ENCODE results near the gene TUSC1. TPM values are rescaled to one million over a fixed set of nuclear protein-coding genes. Genes with fewer than 3 reads are reported as not detected.

TUSC1 gene
- total and polyA plus RNA-seq, 9 donors: 12.5 to 15.9 (median 13.9) TPM

DNA sequence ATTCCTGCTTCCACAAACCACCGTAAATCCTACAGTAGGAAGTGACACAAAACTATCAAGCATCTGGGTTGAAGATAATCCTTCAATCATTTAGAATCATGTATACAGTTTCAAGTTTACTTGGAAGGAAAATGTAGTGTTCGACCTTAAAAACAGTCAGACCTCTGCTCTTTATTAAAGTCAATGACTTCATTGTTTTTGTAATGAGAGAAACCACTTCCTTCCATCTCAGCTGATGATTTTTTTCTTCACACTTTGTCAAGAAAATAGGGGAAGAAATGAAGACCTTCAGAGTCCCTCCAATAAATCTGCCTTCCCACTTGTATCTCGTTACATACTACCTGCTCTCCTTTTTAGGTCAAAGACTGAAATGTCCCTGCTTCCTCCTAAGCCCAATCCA lies 30.1 kb downstream of the TUSC1 start:
- WGBS (ENCODE audit: insufficient coverage): 38% methylated on average over 1 of the region's 3 CpGs
- no peaks in the 10 kb centered on the region for H3K9me3 ChIP-seq (replicated peaks; ENCODE audit: control insufficient read depth, low read depth, low read length)

DNA sequence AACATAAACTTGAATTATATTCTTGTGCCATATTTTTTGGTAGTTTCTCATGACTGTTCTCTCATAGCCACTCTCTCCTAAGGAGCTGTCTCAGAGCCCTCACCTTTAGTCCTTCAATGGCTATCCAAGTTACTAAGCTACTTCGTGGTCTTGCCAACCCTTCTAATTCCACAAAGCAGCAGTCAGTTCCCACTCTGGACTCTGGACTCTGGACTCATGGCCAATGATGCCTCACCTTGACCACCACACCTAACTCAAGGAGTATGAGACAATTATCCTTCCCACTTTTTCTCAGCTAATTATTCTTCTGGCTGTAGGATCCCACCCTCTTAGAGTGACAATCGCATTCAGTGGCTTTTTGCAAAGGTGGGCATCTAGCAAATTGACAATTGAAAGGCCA lies 42.2 kb downstream of the TUSC1 start:
- Histone ChIP-seq H3K4me3 (ENCODE audit: low read length) (no peak overlapping the region), H3K27ac (ENCODE audit: low read length) (no peak overlapping the region), H3K36me3 (ENCODE audit: control insufficient read depth, insufficient read depth, low read length) (no peaks in the 10 kb centered on the region), H3K4me1 (ENCODE audit: control insufficient read depth, insufficient read depth, low read length) (no peaks in the 10 kb centered on the region), H3K9me3 (replicated peaks; ENCODE audit: control insufficient read depth, low read depth, low read length) (no peaks in the 10 kb centered on the region), H3K27me3 (ENCODE audit: control insufficient read depth, insufficient read depth, low read length) (no peaks in the 10 kb centered on the region)
- WGBS (ENCODE audit: insufficient coverage): 91% methylated on average over 1 of the region's 2 CpGs
- no peak for DNase-seq

More for the DNA sequence above, 30.1 kb downstream of the TUSC1 start:
- DNase-seq: no peak
- no peak overlapping the region for H3K27ac ChIP-seq (ENCODE audit: low read length)
- no peaks in the 10 kb centered on the region for H3K36me3 ChIP-seq (ENCODE audit: control insufficient read depth, insufficient read depth, low read length)
- no peaks in the 10 kb centered on the region for H3K27me3 ChIP-seq (ENCODE audit: control insufficient read depth, insufficient read depth, low read length)
- no peak overlapping the region for H3K4me3 ChIP-seq (ENCODE audit: low read length)
- no peaks in the 10 kb centered on the region for H3K4me1 ChIP-seq (ENCODE audit: control insufficient read depth, insufficient read depth, low read length)

DNA sequence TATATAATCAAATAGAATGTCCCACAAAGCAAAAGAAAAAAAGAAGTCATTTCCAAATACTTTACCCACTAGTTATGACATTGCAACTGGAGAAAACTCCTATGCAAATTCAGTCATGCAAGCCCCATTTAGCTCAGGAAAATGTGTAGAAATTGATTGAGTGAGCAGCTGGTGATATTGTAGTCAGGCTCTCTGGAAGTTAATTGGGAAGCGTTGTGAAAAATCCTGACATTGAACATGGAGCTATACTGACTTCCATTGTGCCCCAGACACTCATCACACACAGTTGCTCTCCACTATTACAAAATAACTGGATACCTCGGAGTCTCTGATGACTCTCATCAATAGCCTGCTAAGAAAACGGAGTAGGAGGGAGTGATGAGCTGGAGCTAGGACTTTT lies 49.0 kb downstream of the TUSC1 start:
- Histone ChIP-seq H3K36me3 (ENCODE audit: control insufficient read depth, insufficient read depth, low read length) (no peaks in the 10 kb centered on the region), H3K27ac (ENCODE audit: low read length) (no peak overlapping the region), H3K4me1 (ENCODE audit: control insufficient read depth, insufficient read depth, low read length) (no peaks in the 10 kb centered on the region), H3K27me3 (ENCODE audit: control insufficient read depth, insufficient read depth, low read length) (no peaks in the 10 kb centered on the region), H3K9me3 (replicated peaks; ENCODE audit: control insufficient read depth, low read depth, low read length) (no peaks in the 10 kb centered on the region), H3K4me3 (ENCODE audit: low read length) (no peak overlapping the region)
- DNase-seq: no peak
- no CpG with 5 or more reads among the region's 3 CpGs for WGBS (ENCODE audit: insufficient coverage)
